HG03064 (cell line): ENCODE results near the gene CACNA1C.

ENCODE experiments used
- ATAC-seq: cut with Tn5 transposase; IDR thresholded peaks from one replicate; pipeline ENCODE4 v1.9.1; 2021; ENCODE audit warnings: low read depth; ENCODE audit not compliant: unreplicated experiment

CACNA1C gene

DNA sequence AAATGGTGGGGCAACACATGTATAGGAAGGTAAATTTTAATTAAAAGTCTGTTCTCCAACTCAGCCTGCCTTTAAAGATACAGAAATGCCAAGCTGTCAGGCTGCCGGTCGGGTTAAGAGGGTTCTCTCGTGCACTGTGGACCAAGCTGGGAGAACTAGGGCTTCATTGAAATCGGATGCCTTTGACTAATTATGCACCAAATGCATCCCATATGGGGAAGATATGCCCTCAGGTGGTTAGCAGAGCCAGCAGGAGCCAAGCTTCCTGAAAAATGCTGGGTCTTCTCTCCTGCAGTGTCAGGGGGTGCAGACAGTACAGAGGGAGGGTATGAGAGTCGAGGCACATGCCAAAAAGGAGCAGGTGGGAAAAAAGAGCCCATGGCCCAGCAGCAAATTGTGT is 236.1 kb downstream of the CACNA1C start:
- ATAC-seq, result no peak

DNA sequence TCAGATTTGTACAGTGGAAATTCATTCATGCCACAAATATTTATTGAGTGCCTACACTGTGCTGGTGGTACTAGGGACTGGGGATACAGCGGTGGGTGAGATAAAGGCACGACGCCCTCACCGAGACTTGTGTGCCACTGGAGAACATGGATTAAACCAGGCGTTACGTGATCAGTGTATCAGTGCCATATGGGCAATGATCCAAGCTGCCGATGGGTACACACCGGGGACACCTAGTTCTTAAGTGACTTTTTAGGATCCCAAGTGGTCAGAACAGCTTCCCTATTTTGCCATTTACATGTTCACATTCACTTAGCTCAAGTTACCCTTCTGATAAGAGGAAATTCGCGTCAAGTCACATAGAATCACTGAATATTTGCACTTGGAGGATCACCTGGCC is 236.7 kb downstream of the CACNA1C start:
- ATAC-seq, result no peak

DNA sequence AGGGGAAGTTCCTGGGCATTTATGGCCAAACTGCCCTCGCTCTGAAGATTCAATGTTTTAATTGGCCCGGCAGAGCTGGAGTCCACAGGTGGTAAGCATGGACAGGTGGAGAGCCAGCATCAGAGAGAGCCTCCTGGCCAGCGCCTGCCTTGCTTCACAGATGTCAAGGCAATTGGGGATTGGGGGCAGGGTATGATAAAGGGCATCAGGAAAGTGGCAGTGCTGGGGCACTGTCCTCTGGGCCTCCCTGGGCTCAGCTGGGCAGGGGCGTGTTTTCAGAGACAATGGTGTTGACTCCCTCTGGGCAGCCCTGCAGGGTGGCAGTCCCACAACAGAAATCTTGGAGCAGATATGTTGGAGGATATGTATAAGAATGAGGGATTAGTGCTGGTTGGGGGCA is 237.3 kb downstream of the CACNA1C start:
- ATAC-seq, result no peak

DNA sequence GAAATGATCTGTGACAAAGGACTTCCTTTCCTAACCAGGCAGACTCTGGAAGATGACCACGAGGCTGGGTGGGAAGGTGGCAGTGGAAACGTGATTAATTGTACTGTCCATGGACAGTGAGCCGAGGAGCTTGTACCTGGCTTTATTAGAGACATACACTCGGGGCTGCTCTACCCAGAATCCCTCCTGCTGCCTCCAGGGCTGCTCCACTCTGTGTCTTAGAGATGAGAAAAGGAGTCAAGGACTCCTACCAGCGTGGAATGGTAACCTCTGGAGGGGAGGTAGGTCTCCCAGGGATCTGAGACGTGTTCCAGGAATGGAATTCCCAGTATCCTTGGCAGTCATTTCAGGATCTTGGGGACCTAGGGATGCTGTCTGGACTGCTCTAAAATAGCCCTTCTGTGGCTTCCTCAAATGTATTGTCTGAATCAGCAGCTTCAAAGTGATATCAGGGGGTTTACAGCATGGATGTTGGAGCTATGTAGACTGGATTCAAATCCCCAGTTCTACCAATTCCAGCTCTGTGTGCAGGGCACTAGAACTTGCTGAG is 237.8 kb downstream of the CACNA1C start:
- ATAC-seq, result no peak

DNA sequence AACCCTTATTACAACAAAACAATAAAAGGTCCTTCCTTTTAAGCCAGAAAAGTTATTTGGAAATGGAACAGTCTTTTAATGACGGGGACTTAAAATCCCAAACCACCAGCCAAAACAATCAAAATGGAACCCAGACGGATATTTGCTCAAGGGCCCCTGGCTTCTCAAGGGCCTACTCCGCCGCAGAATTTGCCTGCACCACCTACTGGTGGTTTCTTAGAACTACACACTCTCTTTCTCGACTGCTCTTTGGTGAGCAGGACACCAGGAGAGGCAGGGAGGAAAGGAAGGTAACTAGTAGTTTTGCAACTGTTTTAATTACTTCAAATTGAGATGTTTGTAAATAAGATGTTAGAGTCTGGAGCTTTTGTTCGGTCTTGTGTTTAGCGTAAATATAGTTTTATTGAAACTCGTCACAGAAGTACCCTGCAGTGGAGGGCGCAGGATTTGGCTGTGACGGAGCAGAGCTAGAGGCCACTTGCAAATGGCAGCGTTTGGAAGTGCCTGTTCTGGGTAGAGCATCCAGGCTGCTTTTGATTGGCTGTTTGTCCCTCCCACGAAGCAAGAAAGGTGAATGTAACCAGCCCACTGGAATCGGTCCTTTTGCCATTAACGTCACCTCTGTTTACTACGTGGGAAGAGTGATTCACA is 238.5 kb downstream of the CACNA1C start:
- no peak for ATAC-seq

DNA sequence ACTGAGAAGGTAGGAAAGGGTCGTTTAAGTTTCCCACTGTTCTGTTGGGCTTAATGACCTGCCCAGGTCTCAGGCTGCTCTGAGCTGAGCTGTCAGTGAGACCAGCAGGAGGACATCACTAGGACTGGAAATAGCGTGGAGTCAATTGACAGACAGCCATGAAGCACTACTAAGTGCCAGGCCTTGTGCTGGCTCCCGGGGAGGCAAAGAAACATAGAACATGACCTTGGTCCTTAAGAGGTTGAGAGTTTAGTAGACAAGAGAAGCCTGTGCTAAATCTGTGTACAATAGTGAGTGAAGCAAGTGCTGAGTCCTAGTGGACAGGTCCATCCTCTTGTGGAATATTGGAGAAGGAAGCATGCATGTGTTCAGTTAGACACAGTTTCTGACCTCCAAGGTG is 239.2 kb downstream of the CACNA1C start:
- no peak for ATAC-seq

DNA sequence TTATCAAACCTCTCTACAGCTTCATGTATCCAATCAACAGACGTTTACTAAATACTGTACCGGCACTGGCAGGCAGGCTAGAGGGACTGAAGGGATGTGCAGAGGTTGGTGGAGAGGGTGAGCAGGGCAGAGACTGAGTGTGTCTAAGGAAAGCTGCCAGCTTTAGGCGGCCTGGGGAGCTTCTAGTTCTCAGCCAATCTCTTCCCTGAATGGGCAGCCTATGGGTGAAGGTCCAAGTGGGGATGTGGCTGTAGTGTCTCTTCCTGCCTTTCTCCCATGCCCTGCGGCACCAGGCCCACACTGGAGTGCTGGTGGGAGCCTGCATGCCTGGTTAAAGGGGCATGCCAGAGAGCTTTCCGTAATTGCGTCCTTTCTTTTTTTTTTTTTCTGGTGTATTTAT is 239.8 kb downstream of the CACNA1C start:
- ATAC-seq, result no peak

DNA sequence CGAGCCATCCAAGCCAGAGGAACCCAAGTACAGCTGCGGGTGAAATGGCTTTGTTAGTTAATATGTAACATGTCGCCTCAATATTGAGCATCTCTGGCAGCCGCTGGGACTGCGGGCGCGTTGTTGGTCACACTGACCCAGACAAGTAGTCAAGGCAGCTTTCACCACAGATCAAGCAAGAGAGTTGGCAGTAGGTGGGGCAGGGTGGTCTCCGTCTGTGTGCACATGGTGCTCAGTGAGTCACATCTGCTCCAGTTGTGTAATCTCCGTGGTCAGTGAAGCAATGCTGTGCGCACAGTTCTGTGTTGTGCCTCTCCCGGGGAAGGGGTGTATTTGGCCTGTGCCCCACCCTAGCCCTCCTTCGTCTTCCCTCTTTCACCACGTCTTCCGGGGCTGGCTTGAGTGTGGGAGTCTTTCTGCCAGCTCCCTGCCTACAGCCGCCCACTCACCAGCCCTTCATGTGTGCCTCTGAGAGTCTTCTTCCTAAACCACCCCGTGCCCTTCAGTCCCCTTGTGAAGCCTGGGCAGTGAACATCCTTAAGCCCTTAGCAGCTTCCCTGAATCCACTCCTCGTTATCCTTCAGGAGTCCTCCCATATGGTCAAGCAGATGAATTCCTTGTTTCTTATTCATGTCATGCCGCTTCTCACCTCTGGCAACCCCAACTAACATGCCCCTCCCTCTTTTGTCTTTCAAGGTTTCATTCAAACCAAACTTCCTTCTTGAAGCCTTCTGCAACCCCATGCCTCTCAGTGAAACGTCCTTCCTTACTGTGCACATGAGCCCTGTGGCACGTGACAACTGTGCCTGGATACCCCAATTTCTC is 242.1 kb downstream of the CACNA1C start:
- no peak for ATAC-seq

DNA sequence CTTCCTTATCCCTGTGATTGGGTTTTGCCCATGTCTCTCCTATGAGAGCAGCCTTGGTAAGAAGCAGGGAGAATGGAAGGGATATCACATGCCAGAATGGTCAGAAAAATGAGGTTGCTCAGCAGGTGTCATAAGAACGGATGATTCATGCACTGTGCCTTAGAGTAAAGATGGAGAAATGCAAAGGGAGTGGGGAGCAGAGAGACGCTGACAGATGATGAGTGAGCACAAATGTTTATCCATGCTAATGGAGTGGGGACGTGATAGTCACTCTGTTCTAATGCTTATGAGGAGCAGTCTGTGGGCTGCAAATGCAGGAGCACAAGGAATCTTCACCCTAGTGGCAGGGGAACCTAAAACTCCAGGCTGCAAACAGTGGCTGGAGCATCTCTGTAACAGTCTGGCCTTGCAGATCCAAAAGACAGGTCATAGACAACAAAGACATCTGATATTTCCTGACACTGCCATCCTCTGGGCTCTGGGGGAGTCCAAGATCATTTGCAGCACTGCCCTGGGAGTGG is 243.2 kb downstream of the CACNA1C start:
- ATAC-seq, result no peak

DNA sequence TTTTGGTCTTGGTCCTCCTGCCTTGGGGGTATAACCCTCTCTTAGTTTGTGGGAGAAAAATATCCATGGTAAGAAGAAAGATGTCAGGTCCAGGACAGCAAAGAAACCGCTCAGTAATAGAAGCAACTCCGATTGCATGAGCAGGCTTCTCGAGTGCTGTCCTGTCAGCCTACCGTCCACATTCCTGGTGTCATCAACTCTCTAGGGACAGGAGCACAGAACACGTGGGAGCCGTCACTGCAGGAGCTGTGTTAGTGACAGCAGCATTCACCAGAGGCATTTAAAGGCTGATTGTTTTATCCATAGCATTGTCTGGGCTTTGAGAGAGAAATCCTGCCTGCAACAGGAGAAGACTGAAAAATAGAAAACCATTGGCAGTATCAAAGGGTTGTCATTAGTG is 244.2 kb downstream of the CACNA1C start:
- no peak for ATAC-seq

DNA sequence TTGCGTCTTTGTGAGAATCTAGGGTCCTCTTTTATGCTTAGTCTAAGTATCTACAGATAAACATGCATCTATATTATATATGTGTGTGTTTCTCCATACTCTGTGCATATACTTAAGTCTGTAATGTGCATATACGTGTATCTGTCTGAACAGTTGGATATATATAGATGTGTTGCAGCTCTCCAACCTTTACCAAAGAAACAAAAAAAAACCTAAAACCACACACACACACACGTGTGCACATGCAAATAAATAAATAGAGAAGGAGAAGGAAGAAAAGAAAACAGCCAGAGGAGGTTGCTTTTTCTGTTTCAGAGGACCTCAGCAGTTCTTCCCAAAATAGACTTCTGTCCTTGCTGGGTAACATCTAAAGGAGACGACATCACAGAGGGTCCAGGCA is 244.9 kb downstream of the CACNA1C start:
- no peak for ATAC-seq

DNA sequence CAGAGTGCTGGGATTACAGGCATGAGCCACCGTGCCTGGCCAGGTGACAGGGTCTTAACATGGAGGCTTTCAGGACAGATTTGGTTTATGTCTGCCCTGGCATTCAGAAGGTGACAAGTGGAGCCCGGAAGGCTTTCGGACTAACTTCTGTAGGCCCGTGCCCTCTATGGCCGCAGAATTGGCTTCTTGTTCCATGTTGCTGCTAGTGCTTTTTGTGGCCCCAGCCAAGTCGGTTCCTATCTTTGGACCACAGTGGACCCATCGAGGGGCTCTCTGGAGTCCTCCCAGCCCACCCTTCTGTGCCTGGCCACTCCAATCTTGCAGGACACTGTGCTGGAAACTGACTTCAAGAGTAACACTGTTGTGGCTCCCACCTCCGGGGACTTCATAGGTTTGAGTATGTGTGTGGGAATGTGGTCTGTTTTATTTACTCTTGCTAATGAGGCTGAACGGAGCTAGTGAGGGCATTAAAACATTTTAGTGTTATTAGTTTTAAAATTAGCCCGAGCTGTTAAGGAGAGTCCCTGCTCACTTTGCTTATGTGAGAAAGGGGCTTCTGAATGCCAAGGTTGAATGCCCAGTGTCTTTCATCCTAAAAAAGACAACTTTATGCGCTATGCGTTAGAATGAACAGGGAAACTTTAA is 245.9 kb downstream of the CACNA1C start:
- no peak for ATAC-seq

DNA sequence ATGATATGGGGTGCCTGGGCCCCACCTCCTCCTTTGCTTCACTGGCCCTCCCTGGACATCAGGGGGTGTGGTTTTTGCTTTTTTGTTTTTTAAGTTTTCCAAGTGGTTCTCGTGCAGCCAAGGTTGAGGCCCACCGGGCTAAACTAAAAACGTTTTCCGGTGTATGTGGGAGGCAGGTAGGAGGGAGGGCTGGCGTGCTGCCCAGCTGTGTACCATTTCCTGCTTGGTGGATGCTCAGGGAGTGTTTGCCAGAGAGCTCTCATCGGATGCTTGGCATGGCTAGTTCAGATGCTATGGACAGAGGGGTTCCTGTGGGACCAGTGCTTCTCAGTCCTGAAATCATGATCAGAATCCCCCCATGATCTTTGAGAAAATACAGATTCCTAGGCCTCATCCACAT is 246.4 kb downstream of the CACNA1C start:
- ATAC-seq, result no peak

DNA sequence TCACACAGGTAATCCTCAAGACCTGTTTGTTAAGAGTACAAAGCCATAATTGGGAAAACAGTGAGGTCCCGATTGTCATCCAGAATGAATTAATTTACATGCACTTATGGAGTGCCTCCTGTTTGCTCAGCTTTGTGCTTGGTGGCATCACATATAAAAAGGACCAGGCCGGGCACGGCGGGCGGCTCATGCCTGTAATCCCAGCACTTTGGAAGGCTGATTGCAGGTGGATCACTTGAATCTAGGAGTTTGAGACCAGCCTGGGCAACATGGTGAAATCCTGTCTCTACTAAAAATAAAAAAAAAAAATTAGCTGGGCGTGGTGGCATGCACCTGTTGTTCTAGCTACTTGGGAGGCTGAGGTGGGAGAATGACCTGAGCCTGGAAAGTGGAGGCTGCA is 247.4 kb downstream of the CACNA1C start:
- ATAC-seq, result no peak

DNA sequence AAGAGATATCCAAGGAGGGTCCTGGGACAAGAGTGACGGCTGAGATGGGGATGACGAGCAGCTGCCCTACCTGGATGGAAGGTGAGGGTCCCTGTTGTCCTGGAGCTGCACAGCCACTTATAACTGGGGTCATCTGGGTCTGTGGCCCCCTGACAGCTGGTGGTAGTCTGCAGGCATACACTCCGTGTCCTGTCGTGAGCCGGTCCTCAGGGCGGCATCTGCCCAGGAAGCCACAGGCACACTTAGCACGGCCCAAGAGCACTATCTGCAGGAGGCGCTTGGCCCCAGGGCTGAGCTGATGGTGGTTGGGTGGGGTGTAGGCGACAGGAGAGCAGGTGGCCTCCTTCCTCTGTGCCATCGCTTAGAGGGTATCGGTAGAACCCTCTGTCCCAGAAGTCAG is 248.1 kb downstream of the CACNA1C start:
- no peak for ATAC-seq

DNA sequence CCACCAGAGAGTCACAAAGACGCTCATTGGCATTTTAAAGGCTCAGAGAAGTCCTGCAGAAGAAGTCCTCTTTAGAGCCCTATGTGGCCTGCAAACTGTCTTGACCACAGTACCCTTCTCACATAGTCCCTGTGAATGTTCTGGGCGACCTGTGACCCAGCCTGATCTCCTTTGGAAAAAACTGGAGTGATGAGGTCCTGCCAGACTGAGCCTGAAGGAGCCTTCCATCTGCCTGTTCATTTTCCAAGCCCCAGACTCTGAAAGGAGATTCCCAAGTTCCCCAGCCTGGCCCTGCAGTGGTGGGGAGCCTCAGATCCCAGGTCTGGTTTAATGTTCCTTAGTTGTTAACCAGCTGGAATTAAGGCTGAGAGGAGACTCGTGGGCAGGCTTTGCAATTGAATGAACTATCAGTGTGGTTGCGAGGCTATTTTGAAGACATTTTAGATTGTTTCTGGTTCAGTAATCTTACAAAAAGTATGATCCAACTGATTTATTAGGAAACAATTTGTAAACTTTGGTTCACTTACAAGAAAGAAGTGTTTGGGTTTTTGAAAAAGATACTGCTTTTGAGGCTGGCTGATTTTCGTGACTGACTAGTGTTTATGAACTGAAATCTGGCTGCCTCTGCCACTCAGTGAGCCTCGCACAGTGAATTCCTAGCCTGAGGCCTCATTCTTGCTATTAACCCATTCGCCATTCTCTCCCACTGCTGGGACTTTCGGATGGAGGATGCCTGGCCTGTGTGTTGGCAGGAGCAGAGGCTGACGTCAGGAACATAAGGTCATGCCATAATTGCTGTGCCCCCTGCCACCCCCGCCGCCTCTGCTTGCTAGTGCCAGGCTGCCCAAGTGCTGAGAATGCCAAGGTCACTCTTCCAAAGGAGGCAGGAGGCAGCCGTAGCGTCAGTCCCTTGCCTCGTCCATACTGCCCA is 249.0 kb downstream of the CACNA1C start:
- ATAC-seq, result no peak

DNA sequence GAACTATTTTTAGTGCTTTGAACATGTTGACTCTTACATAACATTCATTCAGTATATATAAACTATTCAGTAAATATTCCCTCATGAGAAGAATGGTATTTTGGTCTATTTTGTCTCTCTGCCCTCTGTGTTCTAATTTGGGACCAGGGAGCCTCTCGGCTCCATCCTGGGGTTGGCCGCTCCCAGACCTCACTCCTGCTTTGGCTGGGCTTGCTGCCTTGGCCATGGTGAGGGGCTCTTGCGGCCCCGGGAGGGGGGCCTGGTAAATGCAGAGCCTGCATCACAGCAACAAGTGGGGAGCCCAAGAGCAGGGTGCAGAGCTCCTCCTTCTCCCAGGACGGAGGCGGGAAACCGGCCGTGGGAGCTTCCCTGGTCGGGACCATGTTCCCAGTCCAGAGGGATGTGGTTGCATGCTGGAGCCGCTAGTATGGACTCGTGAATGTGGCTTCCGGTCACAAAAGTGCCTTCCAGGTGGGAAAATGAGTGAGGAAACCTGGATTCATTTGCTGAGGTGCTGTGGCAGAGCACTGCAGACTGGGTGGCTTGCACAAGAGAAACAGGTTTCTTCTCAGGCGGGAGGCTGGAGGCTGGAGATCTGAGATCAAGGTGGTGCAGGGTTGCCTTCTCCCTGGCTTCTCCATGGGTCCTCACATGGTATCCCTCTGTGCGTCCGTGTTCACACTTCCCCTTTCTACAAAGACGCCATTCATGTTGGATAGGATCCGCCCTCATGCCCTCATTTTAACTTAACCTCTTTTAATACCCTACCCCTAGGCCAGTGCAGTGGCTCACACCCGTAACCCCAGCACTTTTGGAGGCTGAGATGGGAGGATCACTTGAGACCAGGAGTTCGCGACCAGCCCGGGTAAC is 250.2 kb downstream of the CACNA1C start:
- no peak for ATAC-seq

DNA sequence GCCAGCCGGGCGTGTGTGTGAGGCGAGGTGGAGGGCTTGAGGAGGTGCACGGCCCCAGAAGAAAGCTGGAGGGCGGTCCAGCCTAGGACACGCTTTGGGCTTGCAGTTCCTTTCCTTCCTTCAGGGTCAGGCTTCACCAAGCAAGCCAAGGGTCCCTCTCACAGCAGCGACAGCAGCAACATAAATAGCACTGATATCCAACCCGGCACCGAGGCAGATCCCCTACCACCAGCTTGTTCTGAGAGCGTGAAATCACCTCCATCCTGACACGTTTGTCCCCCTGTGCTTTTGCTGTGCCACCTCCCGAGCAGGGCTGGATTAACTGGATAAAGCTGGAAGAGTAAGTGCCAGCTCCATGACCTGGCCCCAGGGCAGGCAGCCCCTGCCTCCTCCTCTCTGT is 251.4 kb downstream of the CACNA1C start:
- no peak for ATAC-seq

DNA sequence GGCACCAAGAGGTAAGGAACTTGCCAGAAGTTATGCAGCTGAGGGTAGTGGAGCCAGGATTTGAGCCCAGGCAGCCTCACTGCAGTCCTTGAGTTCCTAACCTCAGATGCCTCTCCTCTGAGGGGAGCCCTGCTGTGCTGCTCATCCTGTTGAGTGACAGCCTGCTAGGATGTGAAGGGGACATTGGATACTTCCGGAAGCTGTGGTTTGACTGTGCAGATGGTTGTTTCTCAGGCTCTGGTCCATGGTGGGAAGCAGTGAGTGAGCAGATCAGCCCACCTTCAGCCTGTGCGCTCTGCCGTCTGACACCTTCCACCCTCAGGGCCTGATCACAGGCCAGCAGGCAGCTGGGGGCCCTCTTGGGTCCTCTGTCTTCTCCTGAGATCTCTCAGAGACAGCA is 253.2 kb downstream of the CACNA1C start:
- no peak for ATAC-seq
